Tibial nerve (tissue), 4 donors: Measurements from ENCODE around the gene ADRA2C. TPM values are rescaled to one million over a fixed set of nuclear protein-coding genes. Genes with fewer than 3 reads are reported as not detected.

ENCODE experiments used
- DNase-seq, 2 donors: peaks; one replicate each; pipeline ENCODE4 v3.0.0-alpha.2; 2019; ENCODE audit warnings: low spot score in 2 of 2
- H3K27ac ChIP-seq, 4 donors: fragments of 200-600 bp; sonication (generic) in 3 of 4; one replicate each; pipeline ENCODE4 v1.5.1; 2017 to 2019; ENCODE audit warnings: mild to moderate bottlenecking in 1 of 4
- H3K27me3 ChIP-seq, 2 donors: fragments of 200-600 bp; sonication (generic) in 1 of 2; one replicate each; pipeline versions ENCODE4 v1.5.1 to v1.6.0; 2017 to 2019
- H3K36me3 ChIP-seq, 3 donors: fragments of 200-600 bp; sonication (generic); one replicate each; pipeline ENCODE4 v1.5.1; 2018 to 2019
- H3K4me1 ChIP-seq, 4 donors: fragments of 200-600 bp; sonication (generic) in 3 of 4; one replicate each; pipeline ENCODE4 v1.5.1; 2017 to 2019
- H3K4me3 ChIP-seq, 4 donors: fragments of 200-600 bp; sonication (generic) in 3 of 4; one replicate each; pipeline ENCODE4 v1.5.1; 2017 to 2019; ENCODE audit warnings: mild to moderate bottlenecking in 1 of 4, moderate library complexity in 1 of 4
- H3K9me3 ChIP-seq, 4 donors: fragments of 200-600 bp; sonication (generic) in 3 of 4; one replicate each; pipeline ENCODE4 v1.5.1; 2017 to 2019
- CTCF ChIP-seq, 5 experiments: fragments of 200-600 bp in 3 of 5; fragments of 450-650 bp in 2 of 5; sonication (generic) in 3 of 5; IDR thresholded peaks; one replicate each; pipeline ENCODE4 v1.5.1; 2016 to 2019; ENCODE audit warnings: antibody characterized with exemption in 5 of 5, mild to moderate bottlenecking in 3 of 5, moderate library complexity in 2 of 5
- EP300 ChIP-seq, 2 donors: sonication (generic); formaldehyde crosslinking; IDR thresholded peaks; one replicate each; pipeline ENCODE4 v1.6.1; 2017; ENCODE audit warnings: antibody characterized with exemption in 2 of 2, mild to moderate bottlenecking in 1 of 2
- POLR2A ChIP-seq, 2 donors: fragments of 450-650 bp; IDR thresholded peaks; one replicate each; pipeline ENCODE4 v1.6.1; 2017; ENCODE audit warnings: antibody characterized with exemption in 2 of 2, mild to moderate bottlenecking in 2 of 2, moderate library complexity in 2 of 2
- WGBS, 2 donors: methylation state at CpG; one replicate each; pipeline ENCODE4 v1.1.5; 2018; 5-methylcytosine and 5-hydroxymethylcytosine counted together
- total RNA-seq, 4 donors: library from RNA; depleted of rRNA; stranded (reverse); fragments of >200 nt; gene quantifications; one replicate each; pipeline ENCODE4 v1.1.0, GENCODE V29; 2016

The ADRA2C gene
- total RNA-seq, 4 donors from 2014 or later = 3.1 to 13.2 (median 7.5) TPM

- peaks cover 0 to under 1% (median 0%) of the 10 kb centered on the region in 4 donors for H3K9me3 ChIP-seq
- H3K27ac ChIP-seq = no peak overlapping the region
- no peak for TF ChIP-seq EP300 (IDR thresholded peaks at IDR 0.05)
- TF ChIP-seq POLR2A (IDR thresholded peaks at IDR 0.05) = no peak
- no peak for TF ChIP-seq CTCF (IDR thresholded peaks at IDR 0.05)
- H3K27me3 ChIP-seq = peaks cover 0 to 12% of the 10 kb centered on the region in 2 donors
- no peaks in the 10 kb centered on the region for H3K36me3 ChIP-seq
- no peak for DNase-seq
- no peaks in the 10 kb centered on the region for H3K4me1 ChIP-seq
- no peak overlapping the region for H3K4me3 ChIP-seq
- WGBS, 2 donors = 37 to 38% methylated on average over 12 to 13 of the region's 13 CpGs
These were observed 36.6 kb downstream of the ADRA2C start for GRCh38 chr4:3802571-3803474.

GRCh38 chr4:3803475-3803847 lies 37.3 kb downstream of the ADRA2C start:
- Histone ChIP-seq H3K4me3 (no peak overlapping the region), H3K9me3 (no peaks in the 10 kb centered on the region), H3K27ac (no peak overlapping the region), H3K36me3 (no peaks in the 10 kb centered on the region), H3K4me1 (no peaks in the 10 kb centered on the region), H3K27me3 (peaks cover 0 to 17% of the 10 kb centered on the region in 2 donors)
- TF ChIP-seq EP300 (IDR thresholded peaks at IDR 0.05) (no peak), POLR2A (IDR thresholded peaks at IDR 0.05) (no peak)
- 36 to 44% methylated on average over 13 to 15 of the region's 18 CpGs for WGBS, 2 donors
- DNase-seq = no peak

DNA sequence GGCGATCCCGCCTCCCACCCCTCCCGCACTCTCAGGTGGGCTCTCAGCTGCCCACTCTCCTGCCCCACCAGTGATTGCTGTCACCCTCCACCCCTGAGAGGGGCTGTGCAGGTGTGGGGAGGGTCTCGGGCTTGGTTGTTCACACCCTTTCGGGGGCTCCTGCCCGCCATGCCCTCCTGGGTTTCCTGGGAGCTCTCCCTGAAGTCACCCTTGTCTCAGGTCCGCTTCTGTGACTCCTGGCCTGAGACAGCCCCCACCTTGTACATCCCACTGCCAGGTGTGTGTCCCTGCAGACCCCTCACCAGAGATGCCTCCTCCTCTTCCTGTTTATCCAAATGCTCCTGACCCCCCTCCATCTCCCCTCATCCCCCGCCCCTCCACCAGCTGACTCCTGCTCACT lies 37.8 kb downstream of the ADRA2C start:
- TF ChIP-seq CTCF (IDR thresholded peaks at IDR 0.05) (no peak), EP300 (IDR thresholded peaks at IDR 0.05) (no peak), POLR2A (IDR thresholded peaks at IDR 0.05) (no peak)
- H3K9me3 ChIP-seq = no peaks in the 10 kb centered on the region
- H3K36me3 ChIP-seq = no peaks in the 10 kb centered on the region
- no peak for DNase-seq
- WGBS, 2 donors = 81 to 91% methylated on average over 6 to 8 of the region's 8 CpGs
- no peak overlapping the region for H3K27ac ChIP-seq
- H3K27me3 ChIP-seq = peaks cover 0 to 17% of the 10 kb centered on the region in 2 donors
- no peak overlapping the region for H3K4me3 ChIP-seq
- no peaks in the 10 kb centered on the region for H3K4me1 ChIP-seq

GRCh38 chr4:3805026-3805425 lies 38.8 kb downstream of the ADRA2C start:
- Histone ChIP-seq H3K9me3 (no peaks in the 10 kb centered on the region), H3K36me3 (no peaks in the 10 kb centered on the region), H3K4me1 (no peaks in the 10 kb centered on the region), H3K4me3 (no peak overlapping the region), H3K27me3 (peaks cover 0 to 17% of the 10 kb centered on the region in 2 donors), H3K27ac (no peak overlapping the region)
- no peak for DNase-seq
- TF ChIP-seq EP300 (IDR thresholded peaks at IDR 0.05) (no peak), POLR2A (IDR thresholded peaks at IDR 0.05) (no peak), CTCF (IDR thresholded peaks at IDR 0.05) (no peak)
- 85 to 90% methylated on average over 8 of the region's 8 CpGs for WGBS, 2 donors

- no peak overlapping the region for H3K27ac ChIP-seq
- H3K4me1 ChIP-seq = no peaks in the 10 kb centered on the region
- no peak for DNase-seq
- WGBS, 2 donors = 95 to 96% methylated on average over 7 to 10 of the region's 11 CpGs
- peaks cover 0 to 17% of the 10 kb centered on the region in 2 donors for H3K27me3 ChIP-seq
- H3K9me3 ChIP-seq = no peaks in the 10 kb centered on the region
- H3K4me3 ChIP-seq = no peak overlapping the region
- TF ChIP-seq EP300 (IDR thresholded peaks at IDR 0.05) (no peak), POLR2A (IDR thresholded peaks at IDR 0.05) (no peak), CTCF (IDR thresholded peaks at IDR 0.05) (no peak)
- H3K36me3 ChIP-seq = no peaks in the 10 kb centered on the region
These were observed 39.5 kb downstream of the ADRA2C start for GRCh38 chr4:3805731-3806130.
